Measurements from ENCODE around the gene SLC4A4. TPM values are rescaled to one million over a fixed set of nuclear protein-coding genes. Genes with fewer than 3 reads are reported as not detected.

Gene SLC4A4
- total RNA-seq, 1 donor from 2014 or later = 0.32 TPM

DNA sequence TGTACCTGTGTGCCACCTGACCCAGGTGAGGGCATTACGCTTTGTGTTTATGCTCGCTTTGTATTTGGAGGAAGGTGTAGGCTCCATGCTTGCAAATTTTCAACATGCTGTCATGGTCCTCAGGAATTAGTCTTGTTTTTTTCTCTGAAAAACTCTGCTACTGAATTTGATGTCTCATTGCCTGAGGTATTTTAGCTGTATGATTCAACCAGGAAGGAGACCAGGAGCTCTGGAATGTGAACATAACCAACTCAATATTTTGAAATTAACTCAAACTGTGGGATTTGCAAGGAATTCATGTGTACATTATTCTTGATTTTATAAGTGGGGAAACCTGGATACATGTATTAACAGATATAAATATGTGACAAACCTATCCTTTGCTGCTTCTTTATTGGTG lies 134.1 kb downstream of the SLC4A4 start:
- no peaks in the 10 kb centered on the region for H3K4me1 ChIP-seq
- H3K9me3 ChIP-seq = no peaks in the 10 kb centered on the region

DNA sequence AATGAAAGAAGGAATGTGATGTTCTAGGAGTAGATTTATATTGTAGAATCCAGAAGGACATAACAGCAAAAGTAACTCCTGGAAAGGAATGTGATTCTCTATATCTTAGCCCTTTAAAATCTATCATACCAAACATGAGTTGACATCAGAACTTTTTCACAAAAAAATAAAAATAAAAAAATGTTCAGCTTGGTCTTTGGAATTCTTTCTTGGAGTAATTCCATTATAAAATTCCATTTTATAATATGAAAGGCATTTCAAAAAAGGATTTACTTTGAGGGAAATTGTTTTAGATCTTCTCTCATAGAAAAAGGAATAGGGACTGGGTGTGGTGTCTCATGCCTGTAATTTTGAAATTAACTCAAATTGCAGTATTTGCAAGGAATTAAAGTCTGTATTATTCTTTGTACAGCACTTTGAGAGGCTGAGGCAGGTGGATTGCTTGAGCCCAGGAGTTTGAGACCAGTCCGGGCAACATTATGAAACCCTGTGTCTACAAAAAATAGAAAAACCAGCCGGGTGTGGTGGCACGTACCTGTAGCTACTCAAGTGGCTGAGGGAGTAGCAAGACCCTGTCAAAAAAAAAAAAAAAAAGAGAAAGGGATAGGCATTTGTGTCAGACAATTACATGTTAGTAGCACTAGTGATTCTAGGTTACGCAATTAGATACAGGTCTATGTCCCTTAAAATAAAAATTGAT lies 134.9 kb downstream of the SLC4A4 start:
- Histone ChIP-seq H3K27ac (no peak overlapping the region), H3K27me3 (no peaks in the 10 kb centered on the region), H3K9me3 (no peaks in the 10 kb centered on the region), H3K36me3 (no peaks in the 10 kb centered on the region), H3K4me3 (no peak overlapping the region), H3K4me1 (no peaks in the 10 kb centered on the region)
- DNase-seq (ENCODE audit: low spot score in 2 of 2) = no peak
- TF ChIP-seq, protein P1, sequence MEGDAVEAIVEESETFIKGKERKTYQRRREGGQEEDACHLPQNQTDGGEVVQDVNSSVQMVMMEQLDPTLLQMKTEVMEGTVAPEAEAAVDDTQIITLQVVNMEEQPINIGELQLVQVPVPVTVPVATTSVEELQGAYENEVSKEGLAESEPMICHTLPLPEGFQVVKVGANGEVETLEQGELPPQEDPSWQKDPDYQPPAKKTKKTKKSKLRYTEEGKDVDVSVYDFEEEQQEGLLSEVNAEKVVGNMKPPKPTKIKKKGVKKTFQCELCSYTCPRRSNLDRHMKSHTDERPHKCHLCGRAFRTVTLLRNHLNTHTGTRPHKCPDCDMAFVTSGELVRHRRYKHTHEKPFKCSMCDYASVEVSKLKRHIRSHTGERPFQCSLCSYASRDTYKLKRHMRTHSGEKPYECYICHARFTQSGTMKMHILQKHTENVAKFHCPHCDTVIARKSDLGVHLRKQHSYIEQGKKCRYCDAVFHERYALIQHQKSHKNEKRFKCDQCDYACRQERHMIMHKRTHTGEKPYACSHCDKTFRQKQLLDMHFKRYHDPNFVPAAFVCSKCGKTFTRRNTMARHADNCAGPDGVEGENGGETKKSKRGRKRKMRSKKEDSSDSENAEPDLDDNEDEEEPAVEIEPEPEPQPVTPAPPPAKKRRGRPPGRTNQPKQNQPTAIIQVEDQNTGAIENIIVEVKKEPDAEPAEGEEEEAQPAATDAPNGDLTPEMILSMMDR (IDR thresholded peaks at IDR 0.05) = no peak
- intact Hi-C loops (cut with DNase I) = no loop called here

More for the DNA sequence above, 134.1 kb downstream of the SLC4A4 start:
- H3K27me3 ChIP-seq = no peaks in the 10 kb centered on the region
- H3K36me3 ChIP-seq = no peaks in the 10 kb centered on the region
- intact Hi-C loops (cut with DNase I) = no loop called here
- DNase-seq (ENCODE audit: low spot score in 2 of 2) = no peak
- no peak overlapping the region for H3K27ac ChIP-seq
- TF ChIP-seq, protein P1 (IDR thresholded peaks at IDR 0.05) = no peak
- no peak overlapping the region for H3K4me3 ChIP-seq

DNA sequence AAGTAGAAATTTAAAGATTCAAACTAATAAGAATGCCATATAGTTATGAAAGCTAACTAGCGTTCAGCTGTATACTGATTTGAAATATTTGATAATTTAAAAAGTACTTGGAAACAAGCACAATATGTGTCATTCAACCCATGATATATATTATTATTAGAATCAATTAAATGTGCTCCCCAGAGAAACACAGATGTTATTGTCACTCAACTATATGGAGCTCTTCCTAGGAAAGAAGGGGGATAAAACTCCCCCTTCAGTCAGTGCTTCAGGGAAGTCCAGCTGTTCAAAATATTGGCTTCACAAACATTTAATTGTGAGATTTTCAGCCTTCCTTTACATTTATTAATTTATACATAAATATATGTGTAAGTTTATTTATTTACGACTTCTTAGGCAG lies 135.9 kb downstream of the SLC4A4 start:
- Histone ChIP-seq H3K4me3 (no peak overlapping the region), H3K4me1 (no peaks in the 10 kb centered on the region), H3K27me3 (no peaks in the 10 kb centered on the region), H3K36me3 (no peaks in the 10 kb centered on the region), H3K27ac (no peak overlapping the region), H3K9me3 (no peaks in the 10 kb centered on the region)
- DNase-seq (ENCODE audit: low spot score in 2 of 2) = no peak
- TF ChIP-seq, protein P1 (IDR thresholded peaks at IDR 0.05) = no peak
- intact Hi-C loops (cut with DNase I) = no loop called here

DNA sequence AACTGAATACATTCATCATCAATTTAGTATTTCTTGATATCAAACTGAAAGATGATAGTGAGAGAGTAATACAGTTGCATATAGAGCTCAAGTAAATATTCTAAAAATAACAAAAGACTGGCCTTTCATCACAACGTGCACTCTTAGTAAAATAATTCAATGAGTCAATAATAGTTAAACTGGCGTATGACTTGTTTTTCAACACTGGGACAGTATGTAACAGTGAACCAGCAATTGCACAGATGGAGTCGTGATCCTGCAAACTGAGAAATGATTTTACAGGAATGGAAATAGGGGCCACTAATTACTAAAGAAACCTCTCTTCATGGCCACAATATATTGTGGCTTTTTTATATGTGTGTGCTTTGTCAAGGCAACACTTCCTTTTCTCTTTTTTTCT lies 137.4 kb downstream of the SLC4A4 start:
- Histone ChIP-seq H3K36me3 (no peaks in the 10 kb centered on the region), H3K4me1 (no peaks in the 10 kb centered on the region), H3K4me3 (no peak overlapping the region), H3K27me3 (no peaks in the 10 kb centered on the region), H3K27ac (no peak overlapping the region), H3K9me3 (no peaks in the 10 kb centered on the region)
- DNase-seq (ENCODE audit: low spot score in 2 of 2) = no peak
- intact Hi-C loops (cut with DNase I) = no loop called here
- TF ChIP-seq, protein P1 (IDR thresholded peaks at IDR 0.05) = no peak

DNA sequence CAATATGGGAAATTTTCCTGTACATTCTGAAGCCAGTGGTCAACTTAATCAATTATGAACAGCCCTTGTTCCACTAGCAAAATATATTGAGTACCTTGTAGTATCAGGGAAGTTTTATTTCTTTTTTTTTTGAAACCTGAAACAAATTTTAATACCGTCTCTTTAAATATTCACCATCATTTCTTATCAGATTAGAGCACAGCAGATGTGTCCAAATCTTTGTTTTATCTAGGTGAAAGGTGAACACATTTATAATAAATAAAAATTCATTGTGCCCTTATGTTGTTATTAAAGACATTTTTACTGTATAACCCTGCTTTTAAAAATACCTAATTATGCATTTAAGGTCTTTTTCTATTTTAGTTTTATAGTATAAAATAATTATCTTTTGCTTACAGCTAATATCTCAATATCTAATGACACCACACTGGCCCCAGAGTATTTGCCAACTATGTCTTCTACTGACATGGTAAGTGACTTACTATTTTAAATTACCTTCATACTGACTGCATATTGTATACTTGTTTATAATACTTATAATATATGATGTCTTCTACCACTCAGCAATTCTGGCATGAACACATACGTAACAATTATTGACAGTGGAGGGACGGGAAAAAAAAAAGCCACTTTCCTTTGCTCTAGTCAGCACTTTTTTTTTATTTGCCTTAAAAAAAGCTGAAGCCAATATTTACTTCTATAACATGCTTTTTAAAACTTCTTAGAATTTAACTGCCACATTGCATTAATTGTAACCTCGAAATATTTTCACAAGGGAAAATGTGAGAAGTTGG lies 147.9 kb downstream of the SLC4A4 start:
- TF ChIP-seq, protein P1 (IDR thresholded peaks at IDR 0.05) = no peak
- H3K36me3 ChIP-seq = no peaks in the 10 kb centered on the region
- intact Hi-C loops (cut with DNase I) = no loop called here
- no peaks in the 10 kb centered on the region for H3K4me1 ChIP-seq
- no peaks in the 10 kb centered on the region for H3K27me3 ChIP-seq
- H3K27ac ChIP-seq = no peak overlapping the region
- no peak for DNase-seq (ENCODE audit: low spot score in 2 of 2)
- peak overlapping the region in 1 of 2 donors; percentile 7 for H3K4me3 ChIP-seq
- H3K9me3 ChIP-seq = no peaks in the 10 kb centered on the region

Data from ascending aorta (tissue), 2 donors.